SU-DHL-6 (cell line): ENCODE data around the gene GRIA3.

ENCODE experiments used
- EZH2phosphoT487 ChIP-seq: fragments of 200-600 bp; sonication (generic), shearing (Covaris generic); conservative IDR thresholded peaks from 2 replicates; pipeline ENCODE4 v1.6.1; 2018; ENCODE audit warnings: mild to moderate bottlenecking, antibody characterized with exemption, low read length, moderate library complexity, mixed read lengths
- TF ChIP-seq, protein P1 (sequence below): fragments of 200-600 bp; sonication (generic); IDR thresholded peaks from one replicate; pipeline ENCODE4 v1.5.1; 2017; ENCODE audit warnings: antibody characterized with exemption, mild to moderate bottlenecking, low read length, moderate library complexity; ENCODE audit not compliant: insufficient read depth, poor library complexity, severe bottlenecking

- TF ChIP-seq, protein P1, sequence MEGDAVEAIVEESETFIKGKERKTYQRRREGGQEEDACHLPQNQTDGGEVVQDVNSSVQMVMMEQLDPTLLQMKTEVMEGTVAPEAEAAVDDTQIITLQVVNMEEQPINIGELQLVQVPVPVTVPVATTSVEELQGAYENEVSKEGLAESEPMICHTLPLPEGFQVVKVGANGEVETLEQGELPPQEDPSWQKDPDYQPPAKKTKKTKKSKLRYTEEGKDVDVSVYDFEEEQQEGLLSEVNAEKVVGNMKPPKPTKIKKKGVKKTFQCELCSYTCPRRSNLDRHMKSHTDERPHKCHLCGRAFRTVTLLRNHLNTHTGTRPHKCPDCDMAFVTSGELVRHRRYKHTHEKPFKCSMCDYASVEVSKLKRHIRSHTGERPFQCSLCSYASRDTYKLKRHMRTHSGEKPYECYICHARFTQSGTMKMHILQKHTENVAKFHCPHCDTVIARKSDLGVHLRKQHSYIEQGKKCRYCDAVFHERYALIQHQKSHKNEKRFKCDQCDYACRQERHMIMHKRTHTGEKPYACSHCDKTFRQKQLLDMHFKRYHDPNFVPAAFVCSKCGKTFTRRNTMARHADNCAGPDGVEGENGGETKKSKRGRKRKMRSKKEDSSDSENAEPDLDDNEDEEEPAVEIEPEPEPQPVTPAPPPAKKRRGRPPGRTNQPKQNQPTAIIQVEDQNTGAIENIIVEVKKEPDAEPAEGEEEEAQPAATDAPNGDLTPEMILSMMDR = no peak
- no peak for TF ChIP-seq EZH2phosphoT487
These were observed at the start of gene GRIA3 for GRCh38 chrX:123184219-123184865.
